Liver (tissue), 3 donors: ENCODE measurements around the gene SUPT16H.

Experiments
- GABPA ChIP-seq, 2 donors: IDR thresholded peaks in 1 of 2; conservative IDR thresholded peaks in 1 of 2; 2 replicates each; pipeline ENCODE4 v1.6.1; 2016; ENCODE audit warnings: antibody characterized with exemption in 2 of 2, mild to moderate bottlenecking in 1 of 2, moderate library complexity in 1 of 2
- RAD21 ChIP-seq, 2 donors: IDR thresholded peaks; 2 replicates each; pipeline ENCODE4 v1.6.1; 2016; ENCODE audit warnings: antibody characterized with exemption in 2 of 2, mild to moderate bottlenecking in 2 of 2
- SP1 ChIP-seq: IDR thresholded peaks from 2 replicates; pipeline ENCODE4 v1.6.1; 2018; ENCODE audit warnings: antibody characterized with exemption, mild to moderate bottlenecking
- YY1 ChIP-seq: IDR thresholded peaks from 2 replicates; pipeline ENCODE4 v1.6.1; 2016; ENCODE audit warnings: antibody characterized with exemption, mild to moderate bottlenecking
- TF ChIP-seq, protein P1 (sequence below): fragments of 150-350 bp; IDR thresholded peaks from 2 replicates; pipeline ENCODE4 v1.5.1; 2017; ENCODE audit warnings: improper control_type of control experiment, low read depth, low read length; ENCODE audit not compliant: missing input control
- TF ChIP-seq, protein P2 (sequence below): IDR thresholded peaks from 2 replicates; pipeline ENCODE4 v1.6.1; 2016; ENCODE audit warnings: antibody characterized with exemption, mild to moderate bottlenecking
- donor health status: healthy.
- donor health status: healthy.

DNA sequence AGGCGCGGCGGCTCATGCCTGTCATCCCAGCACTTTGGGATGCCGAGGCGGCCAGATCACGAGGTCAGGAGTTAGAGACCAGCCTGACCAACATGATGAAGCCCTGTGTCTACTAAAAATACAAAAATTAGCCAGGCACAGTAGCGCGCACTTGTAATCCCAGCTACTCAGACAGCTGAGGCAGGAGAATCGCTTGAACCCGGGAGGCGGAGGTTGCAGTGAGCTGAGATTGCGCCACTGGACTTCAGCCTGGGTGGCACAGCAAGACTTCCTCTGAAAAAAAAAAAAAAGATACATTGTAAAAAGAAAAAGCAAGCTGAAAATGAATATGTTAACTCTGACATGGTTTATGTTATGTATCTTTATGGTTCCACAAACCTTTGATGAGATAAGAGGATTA lies 70.3 kb downstream of the SUPT16H start:
- TF ChIP-seq, protein P1, sequence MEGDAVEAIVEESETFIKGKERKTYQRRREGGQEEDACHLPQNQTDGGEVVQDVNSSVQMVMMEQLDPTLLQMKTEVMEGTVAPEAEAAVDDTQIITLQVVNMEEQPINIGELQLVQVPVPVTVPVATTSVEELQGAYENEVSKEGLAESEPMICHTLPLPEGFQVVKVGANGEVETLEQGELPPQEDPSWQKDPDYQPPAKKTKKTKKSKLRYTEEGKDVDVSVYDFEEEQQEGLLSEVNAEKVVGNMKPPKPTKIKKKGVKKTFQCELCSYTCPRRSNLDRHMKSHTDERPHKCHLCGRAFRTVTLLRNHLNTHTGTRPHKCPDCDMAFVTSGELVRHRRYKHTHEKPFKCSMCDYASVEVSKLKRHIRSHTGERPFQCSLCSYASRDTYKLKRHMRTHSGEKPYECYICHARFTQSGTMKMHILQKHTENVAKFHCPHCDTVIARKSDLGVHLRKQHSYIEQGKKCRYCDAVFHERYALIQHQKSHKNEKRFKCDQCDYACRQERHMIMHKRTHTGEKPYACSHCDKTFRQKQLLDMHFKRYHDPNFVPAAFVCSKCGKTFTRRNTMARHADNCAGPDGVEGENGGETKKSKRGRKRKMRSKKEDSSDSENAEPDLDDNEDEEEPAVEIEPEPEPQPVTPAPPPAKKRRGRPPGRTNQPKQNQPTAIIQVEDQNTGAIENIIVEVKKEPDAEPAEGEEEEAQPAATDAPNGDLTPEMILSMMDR = no peak
- no peak for TF ChIP-seq SP1
- TF ChIP-seq YY1 = no peak
- TF ChIP-seq, protein P2, sequence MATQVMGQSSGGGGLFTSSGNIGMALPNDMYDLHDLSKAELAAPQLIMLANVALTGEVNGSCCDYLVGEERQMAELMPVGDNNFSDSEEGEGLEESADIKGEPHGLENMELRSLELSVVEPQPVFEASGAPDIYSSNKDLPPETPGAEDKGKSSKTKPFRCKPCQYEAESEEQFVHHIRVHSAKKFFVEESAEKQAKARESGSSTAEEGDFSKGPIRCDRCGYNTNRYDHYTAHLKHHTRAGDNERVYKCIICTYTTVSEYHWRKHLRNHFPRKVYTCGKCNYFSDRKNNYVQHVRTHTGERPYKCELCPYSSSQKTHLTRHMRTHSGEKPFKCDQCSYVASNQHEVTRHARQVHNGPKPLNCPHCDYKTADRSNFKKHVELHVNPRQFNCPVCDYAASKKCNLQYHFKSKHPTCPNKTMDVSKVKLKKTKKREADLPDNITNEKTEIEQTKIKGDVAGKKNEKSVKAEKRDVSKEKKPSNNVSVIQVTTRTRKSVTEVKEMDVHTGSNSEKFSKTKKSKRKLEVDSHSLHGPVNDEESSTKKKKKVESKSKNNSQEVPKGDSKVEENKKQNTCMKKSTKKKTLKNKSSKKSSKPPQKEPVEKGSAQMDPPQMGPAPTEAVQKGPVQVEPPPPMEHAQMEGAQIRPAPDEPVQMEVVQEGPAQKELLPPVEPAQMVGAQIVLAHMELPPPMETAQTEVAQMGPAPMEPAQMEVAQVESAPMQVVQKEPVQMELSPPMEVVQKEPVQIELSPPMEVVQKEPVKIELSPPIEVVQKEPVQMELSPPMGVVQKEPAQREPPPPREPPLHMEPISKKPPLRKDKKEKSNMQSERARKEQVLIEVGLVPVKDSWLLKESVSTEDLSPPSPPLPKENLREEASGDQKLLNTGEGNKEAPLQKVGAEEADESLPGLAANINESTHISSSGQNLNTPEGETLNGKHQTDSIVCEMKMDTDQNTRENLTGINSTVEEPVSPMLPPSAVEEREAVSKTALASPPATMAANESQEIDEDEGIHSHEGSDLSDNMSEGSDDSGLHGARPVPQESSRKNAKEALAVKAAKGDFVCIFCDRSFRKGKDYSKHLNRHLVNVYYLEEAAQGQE = no peak
- TF ChIP-seq GABPA (IDR thresholded peaks at IDR 0.05 in 1 of 2, conservative IDR thresholded peaks at IDR 0.05 in 1 of 2) = no peak
- TF ChIP-seq RAD21 (IDR thresholded peaks at IDR 0.05) = no peak
